ENCODE measurements around the gene BTBD19.
"Not testable (repeated sequence)": the region's sequence is repeated elsewhere in the genome, so short reads cannot be mapped to it uniquely, and the experiment has no call there.

BTBD19 gene

GRCh38 chr1:44812822-44813543 is 4.7 kb downstream of the BTBD19 start:
- H3K4me3 ChIP-seq (ENCODE audit: control insufficient read depth, low read depth, low read length), result peak overlapping the region; percentile 2
- TF ChIP-seq CTCF (conservative IDR thresholded peaks at IDR 0.05; ENCODE audit: control insufficient read depth, insufficient read depth, low read depth, low read length), result no peak
- no peak for DNase-seq (ENCODE audit: low read depth)

- not testable (repeated sequence) for H3K4me3 ChIP-seq (ENCODE audit: control insufficient read depth, low read depth, low read length); DNase-seq (ENCODE audit: low read depth)
Measured at GRCh38 chr1:44815926-44816325, 7.6 kb downstream of the BTBD19 start.

- TF ChIP-seq CTCF (conservative IDR thresholded peaks at IDR 0.05; ENCODE audit: control insufficient read depth, insufficient read depth, low read depth, low read length), result no peak
- DNase-seq (ENCODE audit: low read depth), result no peak
- H3K4me3 ChIP-seq (ENCODE audit: control insufficient read depth, low read depth, low read length), result no peak overlapping the region
Measured at GRCh38 chr1:44817307-44817706, 9.0 kb downstream of the BTBD19 start.

- no peak for DNase-seq (ENCODE audit: low read depth)
- no peak overlapping the region for H3K4me3 ChIP-seq (ENCODE audit: control insufficient read depth, low read depth, low read length)
- no peak for TF ChIP-seq CTCF (conservative IDR thresholded peaks at IDR 0.05; ENCODE audit: control insufficient read depth, insufficient read depth, low read depth, low read length)
Measured at GRCh38 chr1:44817771-44818495, 9.6 kb downstream of the BTBD19 start.

GRCh38 chr1:44819196-44819607 is 10.9 kb downstream of the BTBD19 start:
- peak overlapping the region; percentile 27 for H3K4me3 ChIP-seq (ENCODE audit: control insufficient read depth, low read depth, low read length)
- DNase-seq (ENCODE audit: low read depth), result no peak
- no peak for TF ChIP-seq CTCF (conservative IDR thresholded peaks at IDR 0.05; ENCODE audit: control insufficient read depth, insufficient read depth, low read depth, low read length)

GRCh38 chr1:44819608-44820327 is 11.4 kb downstream of the BTBD19 start:
- peak overlapping the region; percentile 42 for H3K4me3 ChIP-seq (ENCODE audit: control insufficient read depth, low read depth, low read length)
- TF ChIP-seq CTCF (conservative IDR thresholded peaks at IDR 0.05; ENCODE audit: control insufficient read depth, insufficient read depth, low read depth, low read length), result no peak
- DNase-seq (ENCODE audit: low read depth), result peak; percentile 95
